22Rv1 (cell line): ENCODE results near the gene PGP.

Source experiments
- CTCF ChIP-seq: fragments of 450-650 bp; IDR thresholded peaks from 2 replicates; pipeline ENCODE4 v1.5.1; 2017; ENCODE audit warnings: mild to moderate bottlenecking
- ZFX ChIP-seq: fragments of 450-650 bp; IDR thresholded peaks from 2 replicates; pipeline ENCODE4 v1.6.1; 2017; ENCODE audit warnings: antibody characterized with exemption, borderline replicate concordance

- TF ChIP-seq CTCF (no peak), ZFX (no peak)
These were observed 37.5 kb downstream of the PGP start for GRCh38 chr16:2177101-2177500.
